Measurements from ENCODE around the gene CD2AP.

DNA sequence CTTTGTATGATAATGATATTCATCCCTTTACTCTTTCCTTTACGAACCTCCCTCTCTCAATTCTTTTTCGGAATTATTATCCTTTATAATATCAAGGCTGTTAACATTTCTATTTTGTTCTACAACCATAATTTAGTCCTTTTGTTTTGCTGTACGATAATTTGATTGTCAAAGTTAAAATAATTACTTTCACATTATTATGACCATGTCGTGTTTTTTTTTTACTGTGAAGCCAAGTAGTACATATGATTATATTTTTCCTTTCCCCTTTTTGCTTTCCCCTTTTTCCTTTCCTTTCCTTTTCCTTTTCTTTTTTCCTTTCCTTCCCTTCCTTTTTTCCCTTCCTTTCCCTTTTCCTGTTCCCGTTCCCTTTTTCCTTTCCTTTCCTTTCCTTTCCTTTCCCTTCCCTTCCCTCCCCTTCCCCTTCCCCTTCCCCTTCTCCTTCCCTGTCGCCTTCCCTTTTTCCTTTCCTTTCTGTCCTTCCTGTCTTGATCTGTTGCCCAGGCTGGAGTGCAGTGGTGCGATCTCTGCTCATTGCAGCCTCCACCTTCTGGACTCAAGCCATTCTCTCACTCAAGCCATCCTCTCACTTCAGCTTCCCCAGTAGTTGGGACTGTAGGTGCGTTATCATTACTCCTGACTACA is 19.5 kb downstream of the CD2AP start:
- TF ChIP-seq POLR2A (IDR thresholded peaks at IDR 0.05; ENCODE audit: low read length) (no peak), GATA1 (IDR thresholded peaks at IDR 0.05; ENCODE audit: low read depth, low read length) (no peak)
